OCI-LY7 (cell line): ENCODE measurements around the gene MSANTD1. TPM values are rescaled to one million over a fixed set of nuclear protein-coding genes. Genes with fewer than 3 reads are reported as not detected.

Source experiments
- BruUV-seq: library from RNA; stranded (reverse); fragments of 400-500 nt; replicated peaks from 2 replicates; lab custom pipeline; 2021; lab: Mats Ljungman, UMichigan
- CTCF ChIA-PET: fragments of 300-600 bp; sonication (Branson Sonifier 250); formaldehyde crosslinking; loops from one replicate; lab custom pipeline; 2022; ENCODE audit warnings: antibody characterized with exemption; ENCODE audit not compliant: unreplicated experiment; lab: Charles Lee
- POLR2A ChIA-PET: fragments of 300-600 bp; sonication (Branson Sonifier 250); formaldehyde crosslinking; loops from one replicate; lab custom pipeline; 2022; ENCODE audit warnings: antibody characterized with exemption; lab: Charles Lee
- DNase-seq: peaks from one replicate; pipeline ENCODE4 v3.0.0-alpha.2; 2015; ENCODE audit warnings: low spot score
- H2AFZ ChIP-seq: fragments of 200-600 bp; sonication (generic), shearing (Covaris generic); 2 replicates; pipeline ENCODE4 v1.6.1; 2014; ENCODE audit warnings: mild to moderate bottlenecking, antibody characterized with exemption, low read length, moderate library complexity
- H3K27ac ChIP-seq: fragments of 200-600 bp; sonication (generic); 2 replicates; pipeline ENCODE4 v1.5.1; 2014; ENCODE audit warnings: mixed run types, low read depth, mild to moderate bottlenecking, moderate library complexity, low read length, inconsistent platforms; ENCODE audit not compliant: poor library complexity, severe bottlenecking
- H3K36me3 ChIP-seq: fragments of 200-600 bp; sonication (generic); 2 replicates; pipeline ENCODE4 v1.6.1; 2014; ENCODE audit warnings: mild to moderate bottlenecking, antibody characterized with exemption, low read length, moderate library complexity, mixed read lengths; ENCODE audit not compliant: insufficient read depth
- H3K4me1 ChIP-seq: fragments of 200-600 bp; sonication (generic); 2 replicates; pipeline ENCODE4 v1.5.1; 2014; ENCODE audit warnings: mild to moderate bottlenecking, low read length; ENCODE audit not compliant: insufficient read depth, poor library complexity, severe bottlenecking
- H3K4me2 ChIP-seq: fragments of 200-600 bp; sonication (generic); 2 replicates; pipeline ENCODE4 v1.6.1; 2014; ENCODE audit warnings: mild to moderate bottlenecking, low read length
- H3K4me3 ChIP-seq: fragments of 200-600 bp; sonication (generic); 2 replicates; pipeline ENCODE4 v1.5.1; 2014; ENCODE audit warnings: mild to moderate bottlenecking, low read depth, low read length; ENCODE audit not compliant: poor library complexity, severe bottlenecking
- H3K79me2 ChIP-seq: fragments of 200-600 bp; sonication (generic); 2 replicates; pipeline ENCODE4 v1.6.1; 2016; ENCODE audit warnings: low read depth, mild to moderate bottlenecking, low read length, moderate library complexity, mixed read lengths; ENCODE audit not compliant: insufficient read depth
- H3K9me2 ChIP-seq: fragments of 200-600 bp; sonication (generic); 2 replicates; pipeline ENCODE4 v1.6.1; 2016; ENCODE audit warnings: mild to moderate bottlenecking, low read length, mixed read lengths; ENCODE audit not compliant: insufficient read depth
- H3K9me3 ChIP-seq: fragments of 200-600 bp; sonication (generic); 2 replicates; pipeline ENCODE4 v1.6.1; 2014; ENCODE audit warnings: mild to moderate bottlenecking, mixed run types, low read length, mixed read lengths
- H4K20me1 ChIP-seq: fragments of 200-600 bp; sonication (generic); 2 replicates; pipeline ENCODE4 v1.6.1; 2014; ENCODE audit warnings: mild to moderate bottlenecking, antibody characterized with exemption, low read length, moderate library complexity, mixed read lengths; ENCODE audit not compliant: insufficient read depth
- CTCF ChIP-seq: fragments of 200-600 bp; sonication (generic); conservative IDR thresholded peaks from 2 replicates; pipeline ENCODE4 v1.5.1; 2014; ENCODE audit warnings: mild to moderate bottlenecking, antibody characterized with exemption, low read length, moderate library complexity, mixed read lengths
- EZH2phosphoT487 ChIP-seq: fragments of 200-600 bp; sonication (generic); IDR thresholded peaks from 2 replicates; pipeline ENCODE4 v1.6.1; 2018; ENCODE audit warnings: low read depth, borderline replicate concordance, mild to moderate bottlenecking, mixed run types, antibody characterized with exemption, low read length, moderate library complexity, mixed read lengths
- intact Hi-C: fragments of 100-400 bp; cut with micrococcal nuclease; formaldehyde crosslinking; loops from one replicate; pipeline ENCODE4 v1.10.0; 2022; ENCODE audit not compliant: unreplicated experiment
- total RNA-seq, 2 experiments: library from RNA; depleted of rRNA in 1 of 2; stranded (reverse); fragments of >200 nt in 1 of 2; shearing (Covaris generic) in 1 of 2; gene quantifications; 2 replicates each; pipeline ENCODE4 v1.2.3, GENCODE V29; 2014 to 2022

Gene MSANTD1
- total RNA-seq, 2 experiments from 2014 or later: 0.13 to 1.0 TPM

- TF ChIP-seq EZH2phosphoT487: no peak
- TF ChIP-seq CTCF: no peak
- H3K27ac ChIP-seq: no peak overlapping the region
- no peak overlapping the region for H3K4me2 ChIP-seq
- no peaks in the 10 kb centered on the region for H3K4me1 ChIP-seq
- H4K20me1 ChIP-seq: no peaks in the 10 kb centered on the region
- no peaks in the 10 kb centered on the region for H3K36me3 ChIP-seq
- H3K9me3 ChIP-seq: no peaks in the 10 kb centered on the region
- H3K9me2 ChIP-seq: no peaks in the 10 kb centered on the region
- no peak for DNase-seq
- intact Hi-C loops: no loop called here
- H3K79me2 ChIP-seq: no peaks in the 10 kb centered on the region
- ChIA-PET CTCF (no interaction called here), POLR2A (interaction anchor here (0.6 kb wide), 1 partner anchor 245 kb away, joined by 3 read pairs; no protein-coding TSS in a partner anchor)
- no peak overlapping the region for H2AFZ ChIP-seq
- no TSS peak for BruUV-seq
- H3K4me3 ChIP-seq: no peak overlapping the region
Observed at GRCh38 chr4:3254302-3255131, 5.6 kb downstream of the MSANTD1 start.

- no peak for DNase-seq
- no peak overlapping the region for H3K27ac ChIP-seq
- BruUV-seq: no TSS peak
- H3K79me2 ChIP-seq: no peaks in the 10 kb centered on the region
- no peaks in the 10 kb centered on the region for H3K36me3 ChIP-seq
- H2AFZ ChIP-seq: no peak overlapping the region
- no peaks in the 10 kb centered on the region for H3K9me3 ChIP-seq
- H3K9me2 ChIP-seq: no peaks in the 10 kb centered on the region
- no peak overlapping the region for H3K4me3 ChIP-seq
- POLR2A ChIA-PET: no interaction called here
- no peaks in the 10 kb centered on the region for H4K20me1 ChIP-seq
- no peaks in the 10 kb centered on the region for H3K4me1 ChIP-seq
- CTCF ChIA-PET: no interaction called here
- TF ChIP-seq CTCF (no peak), EZH2phosphoT487 (no peak)
- intact Hi-C loops: no loop called here
- no peak overlapping the region for H3K4me2 ChIP-seq
Observed at GRCh38 chr4:3255611-3256186, 6.7 kb downstream of the MSANTD1 start.
